ENCODE measurements around the gene SNX1. TPM values are rescaled to one million over a fixed set of nuclear protein-coding genes. Genes with fewer than 3 reads are reported as not detected.

The SNX1 gene
- total and polyA plus RNA-seq, 2 experiments from 2014 or later, result 36.5 to 36.9 TPM

GRCh38 chr15:64060716-64061115, 35.1 kb upstream of the SNX1 start:
- no peaks in the 10 kb centered on the region for H3K9me3 ChIP-seq (ENCODE audit: low read depth)
- no peak overlapping the region for H3K27ac ChIP-seq
- H3K27me3 ChIP-seq, result no peaks in the 10 kb centered on the region
- TF ChIP-seq CTCF (IDR thresholded peaks at IDR 0.05; ENCODE audit: low read depth, low read length), result no peak
- no peaks in the 10 kb centered on the region for H3K36me3 ChIP-seq
- no peak for DNase-seq (ENCODE audit: low read depth in 1 of 2, low spot score in 1 of 2)
- H3K4me1 ChIP-seq (ENCODE audit: low read depth), result no peaks in the 10 kb centered on the region
- H3K4me3 ChIP-seq, result no peak overlapping the region

- peaks cover under 1% of the 10 kb centered on the region for H3K36me3 ChIP-seq
- no peak overlapping the region for H3K4me3 ChIP-seq
- no peaks in the 10 kb centered on the region for H3K4me1 ChIP-seq (ENCODE audit: low read depth)
- no peak for TF ChIP-seq CTCF (IDR thresholded peaks at IDR 0.05; ENCODE audit: low read depth, low read length)
- H3K9me3 ChIP-seq (ENCODE audit: low read depth), result no peaks in the 10 kb centered on the region
- no peak for DNase-seq (ENCODE audit: low read depth in 1 of 2, low spot score in 1 of 2)
- no peaks in the 10 kb centered on the region for H3K27me3 ChIP-seq
- H3K27ac ChIP-seq, result no peak overlapping the region
Measured at GRCh38 chr15:64066451-64066850, 29.3 kb upstream of the SNX1 start.

- peak; percentile 74 for TF ChIP-seq CTCF (IDR thresholded peaks at IDR 0.05; ENCODE audit: low read depth, low read length)
- no peak overlapping the region for H3K4me3 ChIP-seq
- peaks cover 11% of the 10 kb centered on the region for H3K36me3 ChIP-seq
- no peaks in the 10 kb centered on the region for H3K27me3 ChIP-seq
- H3K4me1 ChIP-seq (ENCODE audit: low read depth), result no peaks in the 10 kb centered on the region
- H3K27ac ChIP-seq, result no peak overlapping the region
- no peaks in the 10 kb centered on the region for H3K9me3 ChIP-seq (ENCODE audit: low read depth)
- DNase-seq (ENCODE audit: low read depth in 1 of 2, low spot score in 1 of 2), result peak; percentile 66 to 75
Measured at GRCh38 chr15:64067564-64068030, 28.2 kb upstream of the SNX1 start.

GRCh38 chr15:64068133-64068532, 27.6 kb upstream of the SNX1 start:
- H3K27ac ChIP-seq, result no peak overlapping the region
- H3K4me1 ChIP-seq (ENCODE audit: low read depth), result no peaks in the 10 kb centered on the region
- no peak for DNase-seq (ENCODE audit: low read depth in 1 of 2, low spot score in 1 of 2)
- TF ChIP-seq CTCF (IDR thresholded peaks at IDR 0.05; ENCODE audit: low read depth, low read length), result no peak
- H3K4me3 ChIP-seq, result no peak overlapping the region
- no peaks in the 10 kb centered on the region for H3K9me3 ChIP-seq (ENCODE audit: low read depth)
- H3K27me3 ChIP-seq, result no peaks in the 10 kb centered on the region
- H3K36me3 ChIP-seq, result peaks cover 15% of the 10 kb centered on the region

GRCh38 chr15:64070106-64070505, 25.7 kb upstream of the SNX1 start:
- Histone ChIP-seq H3K9me3 (ENCODE audit: low read depth) (no peaks in the 10 kb centered on the region), H3K4me1 (ENCODE audit: low read depth) (no peaks in the 10 kb centered on the region), H3K27me3 (no peaks in the 10 kb centered on the region), H3K4me3 (no peak overlapping the region), H3K36me3 (peaks cover 21% of the 10 kb centered on the region), H3K27ac (no peak overlapping the region)
- peak in 1 of 2 donors; percentile 35 for DNase-seq (ENCODE audit: low read depth in 1 of 2, low spot score in 1 of 2)
- TF ChIP-seq CTCF (IDR thresholded peaks at IDR 0.05; ENCODE audit: low read depth, low read length), result no peak

Data from cardiac muscle cell (in vitro differentiated cells and primary cell).